Measurements from ENCODE around the gene SERPINB4.

DNA sequence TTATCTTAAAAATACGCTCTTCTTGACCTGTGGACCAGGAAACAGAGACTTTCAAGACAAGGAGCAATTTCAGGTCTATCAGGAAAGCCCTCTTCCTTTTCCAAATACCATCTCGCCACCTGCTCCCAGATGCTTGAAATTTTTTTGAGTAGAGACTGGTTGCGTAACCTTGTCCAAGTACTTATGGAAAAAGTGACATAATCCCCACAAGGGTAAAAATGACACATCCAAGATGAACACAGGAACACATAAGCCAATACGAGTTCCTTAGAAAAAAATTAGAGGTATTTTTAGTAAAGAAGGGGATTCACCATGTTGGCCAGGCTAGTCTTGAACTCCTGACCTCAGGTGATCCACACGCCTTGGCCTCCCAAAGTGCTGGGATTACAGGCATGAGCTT, 55.1 kb downstream of the SERPINB4 start:
- TF ChIP-seq CTCF (CRISPR knock-in tag; IDR thresholded peaks at IDR 0.05): no peak
- TF ChIP-seq PRMT3 (CRISPR knock-in tag; IDR thresholded peaks at IDR 0.05; ENCODE audit: borderline replicate concordance, low read depth): no peak
- TF ChIP-seq ATF2 (CRISPR knock-in tag; IDR thresholded peaks at IDR 0.05): no peak
- no peak for TF ChIP-seq HOMEZ (CRISPR knock-in tag; IDR thresholded peaks at IDR 0.05; ENCODE audit: low read depth)
- no peak for TF ChIP-seq ZNF441 (CRISPR knock-in tag; IDR thresholded peaks at IDR 0.05; ENCODE audit: borderline replicate concordance)
- no peak for TF ChIP-seq MAZ (IDR thresholded peaks at IDR 0.05; ENCODE audit: borderline replicate concordance, low read depth, low read length)
- TF ChIP-seq MAZ (CRISPR knock-in tag; IDR thresholded peaks at IDR 0.05; ENCODE audit: low read depth): no peak
- no peak for TF ChIP-seq ATF1 (CRISPR knock-in tag; IDR thresholded peaks at IDR 0.05)
- TF ChIP-seq, protein P1, sequence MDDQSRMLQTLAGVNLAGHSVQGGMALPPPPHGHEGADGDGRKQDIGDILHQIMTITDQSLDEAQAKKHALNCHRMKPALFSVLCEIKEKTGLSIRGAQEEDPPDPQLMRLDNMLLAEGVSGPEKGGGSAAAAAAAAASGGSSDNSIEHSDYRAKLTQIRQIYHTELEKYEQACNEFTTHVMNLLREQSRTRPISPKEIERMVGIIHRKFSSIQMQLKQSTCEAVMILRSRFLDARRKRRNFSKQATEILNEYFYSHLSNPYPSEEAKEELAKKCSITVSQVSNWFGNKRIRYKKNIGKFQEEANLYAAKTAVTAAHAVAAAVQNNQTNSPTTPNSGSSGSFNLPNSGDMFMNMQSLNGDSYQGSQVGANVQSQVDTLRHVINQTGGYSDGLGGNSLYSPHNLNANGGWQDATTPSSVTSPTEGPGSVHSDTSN (CRISPR knock-in tag; IDR thresholded peaks at IDR 0.05; ENCODE audit: borderline replicate concordance): no peak

Data from HepG2 (cell line).